SK-N-SH (cell line): ENCODE measurements around the gene IFNL2. TPM values are rescaled to one million over a fixed set of nuclear protein-coding genes. Genes with fewer than 3 reads are reported as not detected.

ENCODE experiments used
- CTCF ChIA-PET: fragments of 300-600, 350-600 bp; formaldehyde crosslinking; extraction: SDS; loops from one replicate; lab custom pipeline; 2021; lab: Yijun Ruan, JAX
- POLR2A ChIA-PET: fragments of 350-600 bp; sonication (Branson Sonifier 250); formaldehyde crosslinking; extraction: SDS; loops from one replicate; lab custom pipeline; 2020; ENCODE audit warnings: antibody characterized with exemption, inconsistent platforms; lab: Yijun Ruan, JAX
- DNase-seq: peaks from one replicate; pipeline ENCODE4 v3.0.0; 2012
- H2AFZ ChIP-seq: fragments of 200-600 bp; sonication (generic); 2 replicates; pipeline ENCODE4 v1.8.1; 2016; ENCODE audit warnings: antibody characterized with exemption, mild to moderate bottlenecking, low read depth
- H3F3A ChIP-seq: fragments of 200-600 bp; sonication (generic); replicated peaks from 2 replicates; pipeline ENCODE3; 2016; ENCODE audit warnings: antibody characterized with exemption, mild to moderate bottlenecking; ENCODE audit not compliant: insufficient read depth
- H3K27ac ChIP-seq, 2 experiments: fragments of 200-500 bp in 1 of 2; fragments of 200-600 bp in 1 of 2; sonication (Bioruptor generic) in 1 of 2; sonication (generic), shearing (Covaris generic) in 1 of 2; 2 replicates each; pipeline versions ENCODE4 v1.5.1 to v1.6.1; 2014 to 2016; ENCODE audit warnings: low read depth in 2 of 2, inconsistent platforms in 1 of 2, low read length in 1 of 2, mild to moderate bottlenecking in 1 of 2, mixed read lengths in 1 of 2
- H3K27me3 ChIP-seq: fragments of 200-600 bp; sonication (generic), shearing (Covaris generic); 2 replicates; pipeline ENCODE4 v1.6.1; 2016; ENCODE audit warnings: mixed run types; ENCODE audit not compliant: insufficient read depth
- H3K36me3 ChIP-seq, 2 experiments: fragments of 200-500 bp in 1 of 2; fragments of 200-600 bp in 1 of 2; sonication (Bioruptor generic) in 1 of 2; sonication (generic) in 1 of 2; replicated peaks in 1 of 2; 2 replicates each; pipeline versions ENCODE3 to v1.5.1; 2014 to 2016; ENCODE audit warnings: low read length in 1 of 2, mild to moderate bottlenecking in 1 of 2; ENCODE audit not compliant: insufficient read depth in 2 of 2, control insufficient read depth in 1 of 2
- H3K4me1 ChIP-seq, 2 experiments: fragments of 200-500 bp in 1 of 2; fragments of 200-600 bp in 1 of 2; sonication (Bioruptor generic) in 1 of 2; sonication (generic), shearing (Covaris generic) in 1 of 2; 2 replicates each; pipeline versions ENCODE4 v1.5.1 to v1.6.1; 2014 to 2016; ENCODE audit warnings: low read depth in 1 of 2, low read length in 1 of 2, mixed run types in 1 of 2; ENCODE audit not compliant: insufficient read depth in 2 of 2, control insufficient read depth in 1 of 2
- H3K4me2 ChIP-seq: fragments of 200-600 bp; sonication (generic), shearing (Covaris generic); 2 replicates; pipeline ENCODE4 v1.6.1; 2017; ENCODE audit warnings: mixed run types
- H3K4me3 ChIP-seq, 2 experiments: fragments of 200-500 bp in 1 of 2; fragments of 200-600 bp in 1 of 2; sonication (Bioruptor generic) in 1 of 2; sonication (generic), shearing (Covaris generic) in 1 of 2; 2 replicates each; pipeline versions ENCODE4 v1.5.1 to v1.8.1; 2014 to 2016; ENCODE audit warnings: low read depth in 2 of 2, inconsistent platforms in 1 of 2, low read length in 1 of 2, mild to moderate bottlenecking in 1 of 2, mixed read lengths in 1 of 2, moderate library complexity in 1 of 2
- H3K79me2 ChIP-seq: fragments of 200-600 bp; sonication (generic); 2 replicates; pipeline ENCODE4 v1.8.1; 2017; ENCODE audit warnings: mild to moderate bottlenecking; ENCODE audit not compliant: insufficient read depth
- H3K9ac ChIP-seq: fragments of 200-600 bp; sonication (generic); 2 replicates; pipeline ENCODE4 v1.6.1; 2017; ENCODE audit warnings: mixed run types
- H3K9me2 ChIP-seq: fragments of 200-600 bp; sonication (generic); 2 replicates; pipeline ENCODE4 v1.6.1; 2017; ENCODE audit warnings: mixed run types
- H3K9me3 ChIP-seq: fragments of 200-600 bp; sonication (generic); 2 replicates; pipeline ENCODE4 v1.6.1; 2017; ENCODE audit warnings: mixed run types, mild to moderate bottlenecking, moderate library complexity
- H4K20me1 ChIP-seq: fragments of 200-600 bp; sonication (generic); 2 replicates; pipeline ENCODE4 v1.6.1; 2017; ENCODE audit warnings: mild to moderate bottlenecking, mixed run types; ENCODE audit not compliant: insufficient read depth
- EP300 ChIP-seq, 2 experiments: IDR thresholded peaks; 2 replicates each; pipeline versions ENCODE4 v1.4.0 to v1.6.1; 2012; ENCODE audit warnings: borderline replicate concordance in 1 of 2, low read depth in 1 of 2, low read length in 1 of 2
- FOSL2 ChIP-seq: IDR thresholded peaks from 2 replicates; pipeline ENCODE4 v1.4.0; 2012; ENCODE audit warnings: low read depth, mild to moderate bottlenecking, moderate library complexity, borderline replicate concordance
- IRF3 ChIP-seq: fragments of 150-350 bp; IDR thresholded peaks from 2 replicates; pipeline ENCODE4 v1.6.1; 2016; ENCODE audit warnings: mild to moderate bottlenecking, low read depth, low read length
- MXI1 ChIP-seq: IDR thresholded peaks from 2 replicates; pipeline ENCODE4 v1.6.1; 2012; ENCODE audit warnings: mild to moderate bottlenecking, low read depth, low read length, improper control_type of control experiment
- NFIC ChIP-seq: IDR thresholded peaks from 2 replicates; pipeline ENCODE4 v1.4.0; 2012; ENCODE audit warnings: borderline replicate concordance
- NRF1 ChIP-seq: IDR thresholded peaks from 2 replicates; pipeline ENCODE4 v1.6.1; 2012; ENCODE audit warnings: low read depth, mild to moderate bottlenecking, low read length
- REST ChIP-seq: IDR thresholded peaks from 2 replicates; pipeline ENCODE4 v1.6.1; 2012; ENCODE audit warnings: mild to moderate bottlenecking, low read depth, low read length, moderate library complexity
- SIN3A ChIP-seq: IDR thresholded peaks from 2 replicates; pipeline ENCODE4 v1.6.1; 2012; ENCODE audit warnings: low read depth, mild to moderate bottlenecking, low read length, moderate library complexity, borderline replicate concordance
- SMC3 ChIP-seq: IDR thresholded peaks from 2 replicates; pipeline ENCODE4 v1.6.1; 2012; ENCODE audit warnings: low read depth, low read length, improper control_type of control experiment
- TEAD4 ChIP-seq: IDR thresholded peaks from 2 replicates; pipeline ENCODE4 v1.4.0; 2012; ENCODE audit warnings: mild to moderate bottlenecking, borderline replicate concordance; ENCODE audit not compliant: insufficient read depth
- USF1 ChIP-seq: IDR thresholded peaks from 2 replicates; pipeline ENCODE4 v1.4.0; 2012; ENCODE audit warnings: low read depth, borderline replicate concordance
- USF2 ChIP-seq: fragments of 150-350 bp; IDR thresholded peaks from 2 replicates; pipeline ENCODE4 v1.6.1; 2017; ENCODE audit warnings: antibody characterized with exemption, low read length, low read depth, borderline replicate concordance
- YY1 ChIP-seq: IDR thresholded peaks from 2 replicates; pipeline ENCODE4 v1.4.0; 2012; ENCODE audit warnings: low read depth, mild to moderate bottlenecking
- WGBS: methylation state at CpG from one replicate; pipeline ENCODE4 v1.1.6; 2017; ENCODE audit warnings: low lambda C conversion rate; 5-methylcytosine and 5-hydroxymethylcytosine counted together
- polyA plus RNA-seq, 3 experiments: library from polyadenylated mRNA; depleted of rRNA; stranded (reverse); fragments of >200 nt; gene quantifications; 2 replicates each; pipeline ENCODE4 v1.2.3, GENCODE V29; 2012

IFNL2 gene
- polyA plus RNA-seq, 1 of the 3 experiments (the other 2 are of a cell fraction) = not detected

GRCh38 chr19:39264306-39265290, 3.6 kb upstream of the IFNL2 start (continued):
- TF ChIP-seq REST = no peak
- no peak for TF ChIP-seq TEAD4

- no peak for DNase-seq
- 59% methylated on average over 34 of the region's 39 CpGs for WGBS
- no peaks in the 10 kb centered on the region for H4K20me1 ChIP-seq
- H3K9me2 ChIP-seq = no peaks in the 10 kb centered on the region
- TF ChIP-seq EP300 (IDR thresholded peaks at IDR 0.05; ENCODE audit: borderline replicate concordance in 1 of 2, low read depth in 1 of 2, low read length in 1 of 2) (no peak), YY1 (no peak), NFIC (no peak), USF2 (no peak), NRF1 (no peak), REST (no peak), SMC3 (no peak), SIN3A (no peak), USF1 (no peak), TEAD4 (no peak), IRF3 (no peak), FOSL2 (no peak), MXI1 (no peak)
- TF ChIP-seq, all 33 proteins: peak for 0
- Histone ChIP-seq H3K9ac (no peak overlapping the region), H3K79me2 (no peaks in the 10 kb centered on the region), H3K9me3 (no peaks in the 10 kb centered on the region), H3K27me3 (peaks cover 10% of the 10 kb centered on the region; the same call in 1 of the 2 replicates), H3K27ac (no peak overlapping the region), H3K4me2 (no peak overlapping the region), H3K36me3 (no peaks in the 10 kb centered on the region), H3F3A (no peaks in the 10 kb centered on the region), H3K4me3 (no peak overlapping the region), H3K4me1 (no peaks in the 10 kb centered on the region), H2AFZ (no peak overlapping the region)
- POLR2A ChIA-PET = no interaction called here
- CTCF ChIA-PET = no interaction called here
Observed at GRCh38 chr19:39265321-39265916, 2.8 kb upstream of the IFNL2 start.
